SK-N-SH treated with all-trans-retinoic acid at 6 μM for 48 hours (cell line): ENCODE data around the gene FHOD3.

Experiments used
- ATAC-seq: fragments of 200-7000 bp; cut with Tn5 transposase; 3 replicates; pipeline ENCODE4 v1.9.1; 2020; ENCODE audit warnings: mild to moderate bottlenecking, moderate library complexity
- ARNTL ChIP-seq: fragments of 450-650 bp; formaldehyde crosslinking; IDR thresholded peaks from 2 replicates; pipeline ENCODE4 v1.5.0; 2020; ENCODE audit warnings: low read depth, mild to moderate bottlenecking, moderate library complexity, borderline replicate concordance
- BACH2 ChIP-seq: fragments of 250-450 bp; sonication (Bioruptor Pico); IDR thresholded peaks from 2 replicates; pipeline ENCODE4 v1.9.0; 2021; ENCODE audit warnings: mild to moderate bottlenecking, borderline replicate concordance
- CREB5 ChIP-seq: fragments of 250-450 bp; sonication (Bioruptor Pico); IDR thresholded peaks from 2 replicates; pipeline ENCODE4 v1.5.1; 2020; ENCODE audit warnings: low read depth, mild to moderate bottlenecking, moderate library complexity
- CSDC2 ChIP-seq: fragments of 250-450 bp; sonication (Bioruptor Pico); IDR thresholded peaks from 2 replicates; pipeline ENCODE4 v1.5.0; 2020; ENCODE audit warnings: mild to moderate bottlenecking, moderate library complexity
- CSRNP3 ChIP-seq: fragments of 250-450 bp; sonication (Bioruptor Pico); IDR thresholded peaks from 2 replicates; pipeline ENCODE4 v1.5.1; 2021; ENCODE audit warnings: mild to moderate bottlenecking, moderate library complexity
- ESRRG ChIP-seq: fragments of 250-450 bp; sonication (Bioruptor Pico); IDR thresholded peaks from 2 replicates; pipeline ENCODE4 v1.6.1; 2021; ENCODE audit warnings: mild to moderate bottlenecking
- GLIS3 ChIP-seq: fragments of 250-450 bp; sonication (Bioruptor Pico); IDR thresholded peaks from 2 replicates; pipeline ENCODE4 v1.5.0; 2020; ENCODE audit warnings: mild to moderate bottlenecking, moderate library complexity
- ISL1 ChIP-seq: fragments of 250-450 bp; sonication (Bioruptor Pico); IDR thresholded peaks from 2 replicates; pipeline ENCODE4 v2.1.2; 2022; ENCODE audit warnings: mild to moderate bottlenecking, moderate library complexity
- OSR1 ChIP-seq: fragments of 250-450 bp; sonication (Bioruptor Pico); IDR thresholded peaks from 2 replicates; pipeline ENCODE4 v1.8.0; 2022; ENCODE audit warnings: moderate library complexity, mild to moderate bottlenecking, inconsistent platforms
- POU6F1 ChIP-seq: fragments of 250-450 bp; sonication (Bioruptor Pico); IDR thresholded peaks from 2 replicates; pipeline ENCODE4 v1.8.0; 2021; ENCODE audit warnings: low read depth, mild to moderate bottlenecking, moderate library complexity, borderline replicate concordance
- SNAI2 ChIP-seq: fragments of 250-450 bp; sonication (Bioruptor Pico); IDR thresholded peaks from 2 replicates; pipeline ENCODE4 v1.5.0; 2020; ENCODE audit warnings: mild to moderate bottlenecking, moderate library complexity
- TCF4 ChIP-seq: fragments of 250-450 bp; sonication (Bioruptor Pico); IDR thresholded peaks from 2 replicates; pipeline ENCODE4 v1.8.0; 2021; ENCODE audit warnings: mild to moderate bottlenecking, moderate library complexity, borderline replicate concordance
- TOX ChIP-seq: fragments of 250-450 bp; sonication (Bioruptor Pico); IDR thresholded peaks from 2 replicates; pipeline ENCODE4 v1.8.0; 2021; ENCODE audit warnings: mild to moderate bottlenecking, moderate library complexity, borderline replicate concordance
- TSHZ2 ChIP-seq: fragments of 250-450 bp; sonication (Bioruptor Pico); IDR thresholded peaks from 2 replicates; pipeline ENCODE4 v1.5.0; 2020; ENCODE audit warnings: mild to moderate bottlenecking, moderate library complexity
- ZC3H10 ChIP-seq: fragments of 250-450 bp; sonication (Bioruptor Pico); IDR thresholded peaks from 2 replicates; pipeline ENCODE4 v1.5.1; 2021; ENCODE audit warnings: mild to moderate bottlenecking, moderate library complexity
- ZFP3 ChIP-seq: fragments of 250-450 bp; sonication (Bioruptor Pico); IDR thresholded peaks from 2 replicates; pipeline ENCODE4 v1.5.0; 2020; ENCODE audit warnings: mild to moderate bottlenecking, moderate library complexity
- ZFP30 ChIP-seq: fragments of 450-650 bp; formaldehyde crosslinking; IDR thresholded peaks from 2 replicates; pipeline ENCODE4 v1.5.0; 2022; ENCODE audit warnings: mild to moderate bottlenecking, moderate library complexity
- ZNF565 ChIP-seq: fragments of 450-650 bp; formaldehyde crosslinking; conservative IDR thresholded peaks from 2 replicates; pipeline ENCODE4 v1.5.0; 2020; ENCODE audit warnings: low read depth, mild to moderate bottlenecking, moderate library complexity
- ZNF70 ChIP-seq: fragments of 450-650 bp; formaldehyde crosslinking; IDR thresholded peaks from 2 replicates; pipeline ENCODE4 v1.5.0; 2020; ENCODE audit warnings: mild to moderate bottlenecking, moderate library complexity
- ZNF8 ChIP-seq: fragments of 450-650 bp; formaldehyde crosslinking; IDR thresholded peaks from 2 replicates; pipeline ENCODE4 v1.5.0; 2020; ENCODE audit warnings: mild to moderate bottlenecking, moderate library complexity

The FHOD3 gene

GRCh38 chr18:36772241-36772723 is 474.8 kb downstream of the FHOD3 start:
- ATAC-seq: peak; percentile 31; the same call in 1 of the 3 replicates
- no peak for TF ChIP-seq CREB5 (CRISPR knock-in tag)
- no peak for TF ChIP-seq CSRNP3 (CRISPR knock-in tag)
- no peak for TF ChIP-seq ISL1 (CRISPR knock-in tag)
- no peak for TF ChIP-seq ESRRG (CRISPR knock-in tag)
- no peak for TF ChIP-seq ZC3H10 (CRISPR knock-in tag)
- no peak for TF ChIP-seq ZFP3 (CRISPR knock-in tag)
- no peak for TF ChIP-seq ZFP30
- no peak for TF ChIP-seq BACH2 (CRISPR knock-in tag)
- TF ChIP-seq ZNF565 (CRISPR knock-in tag): no peak
- no peak for TF ChIP-seq POU6F1
- TF ChIP-seq TCF4 (CRISPR knock-in tag): no peak
- no peak for TF ChIP-seq ZNF8 (CRISPR knock-in tag)
- TF ChIP-seq ARNTL (CRISPR knock-in tag): no peak
- no peak for TF ChIP-seq CSDC2 (CRISPR knock-in tag)
- TF ChIP-seq TSHZ2 (CRISPR knock-in tag): no peak
- no peak for TF ChIP-seq OSR1 (CRISPR knock-in tag)
- no peak for TF ChIP-seq ZNF70 (CRISPR knock-in tag)
- no peak for TF ChIP-seq GLIS3 (CRISPR knock-in tag)
- TF ChIP-seq SNAI2: no peak
- no peak for TF ChIP-seq TOX (CRISPR knock-in tag)

- ATAC-seq: no peak
- TF ChIP-seq GLIS3 (CRISPR knock-in tag): no peak
- TF ChIP-seq TCF4 (CRISPR knock-in tag): no peak
- no peak for TF ChIP-seq SNAI2
- no peak for TF ChIP-seq CSRNP3 (CRISPR knock-in tag)
- no peak for TF ChIP-seq CREB5 (CRISPR knock-in tag)
- no peak for TF ChIP-seq ISL1 (CRISPR knock-in tag)
- TF ChIP-seq POU6F1: no peak
- no peak for TF ChIP-seq OSR1 (CRISPR knock-in tag)
- TF ChIP-seq ARNTL (CRISPR knock-in tag): no peak
- no peak for TF ChIP-seq CSDC2 (CRISPR knock-in tag)
- TF ChIP-seq BACH2 (CRISPR knock-in tag): no peak
Observed at GRCh38 chr18:36775396-36775795, 477.9 kb downstream of the FHOD3 start.
